ENCODE results near the gene CCDC6. TPM values are rescaled to one million over a fixed set of nuclear protein-coding genes. Genes with fewer than 3 reads are reported as not detected.

Gene CCDC6
- total RNA-seq, 4 donors from 2014 or later = 65.5 to 104 (median 76.2) TPM

GRCh38 chr10:59865101-59865500 lies 41.3 kb downstream of the CCDC6 start:
- intact Hi-C loops (cut with DNase I; ENCODE audit: low total_unique reads) = no loop called here
- WGBS, 2 donors = 42% methylated on average over 5 of the region's 5 CpGs
- DNase-seq (ENCODE audit: low spot score in 2 of 2) = peak in 1 of 2 donors; percentile 25
- no peak for TF ChIP-seq CTCF (IDR thresholded peaks at IDR 0.05)
- no peak for TF ChIP-seq POLR2A (IDR thresholded peaks at IDR 0.05)
- no peak overlapping the region for H3K4me3 ChIP-seq (ENCODE audit: low read depth, poor library complexity, severe bottlenecking)

DNA sequence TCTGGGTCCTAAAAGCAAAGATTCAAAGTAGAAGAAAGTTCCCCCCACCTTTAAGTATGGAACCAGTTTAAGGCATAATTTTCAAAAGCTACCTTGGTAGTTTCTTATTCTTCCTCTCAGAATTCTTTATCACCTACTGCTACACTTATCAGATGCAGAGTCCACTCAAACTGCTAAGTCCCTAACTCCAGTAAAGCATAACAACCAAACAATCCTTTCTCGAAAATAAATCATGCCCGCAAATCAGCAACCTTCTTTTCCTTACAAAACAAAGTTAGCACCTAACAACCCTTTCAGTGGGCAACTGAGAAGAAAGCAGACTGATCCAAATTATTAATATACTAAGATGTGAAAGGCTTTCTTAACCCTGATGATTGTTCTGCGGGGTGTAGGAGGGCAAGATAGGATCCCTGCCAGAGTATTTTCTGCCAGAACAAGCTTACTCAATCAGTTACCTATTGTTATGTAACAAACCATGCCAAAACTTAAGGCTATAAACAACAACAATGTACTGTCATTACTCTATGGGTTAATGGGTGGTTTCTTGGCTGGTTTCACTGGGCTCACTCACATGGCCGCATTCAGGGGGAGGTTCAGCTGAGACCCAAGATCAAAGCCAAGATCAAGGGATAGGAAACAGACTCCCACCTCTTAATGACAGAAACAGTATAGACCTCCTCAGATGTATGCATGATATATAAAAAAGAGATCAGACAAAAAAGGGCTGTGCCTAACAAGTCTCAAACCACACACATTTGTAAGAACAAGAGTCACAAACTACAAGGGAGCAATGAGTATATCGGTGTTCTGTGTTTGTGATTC lies 42.0 kb downstream of the CCDC6 start:
- no peak overlapping the region for H3K4me3 ChIP-seq (ENCODE audit: low read depth, poor library complexity, severe bottlenecking)
- DNase-seq (ENCODE audit: low spot score in 2 of 2) = no peak
- intact Hi-C loops (cut with DNase I; ENCODE audit: low total_unique reads) = no loop called here
- 38 to 48% methylated on average over 5 of the region's 5 CpGs for WGBS, 2 donors
- TF ChIP-seq CTCF (IDR thresholded peaks at IDR 0.05) (no peak), POLR2A (IDR thresholded peaks at IDR 0.05) (no peak)

- H3K4me3 ChIP-seq (ENCODE audit: low read depth, poor library complexity, severe bottlenecking) = no peak overlapping the region
- WGBS, 2 donors = 97% methylated on average over 6 of the region's 6 CpGs
- DNase-seq (ENCODE audit: low spot score in 2 of 2) = no peak
- intact Hi-C loops (cut with DNase I; ENCODE audit: low total_unique reads) = no loop called here
- no peak for TF ChIP-seq CTCF (IDR thresholded peaks at IDR 0.05)
- TF ChIP-seq POLR2A (IDR thresholded peaks at IDR 0.05) = no peak
Observed at GRCh38 chr10:59859570-59859969, 46.8 kb downstream of the CCDC6 start.

- TF ChIP-seq CTCF (IDR thresholded peaks at IDR 0.05) (no peak), POLR2A (IDR thresholded peaks at IDR 0.05) (no peak)
Observed at GRCh38 chr10:59857921-59858320, 48.4 kb downstream of the CCDC6 start.

GRCh38 chr10:59857049-59857448 lies 49.3 kb downstream of the CCDC6 start:
- H3K4me3 ChIP-seq (ENCODE audit: low read depth, poor library complexity, severe bottlenecking) = no peak overlapping the region
- intact Hi-C loops (cut with DNase I; ENCODE audit: low total_unique reads) = no loop called here
- TF ChIP-seq POLR2A (IDR thresholded peaks at IDR 0.05) (no peak), CTCF (IDR thresholded peaks at IDR 0.05) (no peak)
- 46 to 54% methylated on average over 3 of the region's 3 CpGs for WGBS, 2 donors
- no peak for DNase-seq (ENCODE audit: low spot score in 2 of 2)

More at GRCh38 chr10:59857921-59858320, 48.4 kb downstream of the CCDC6 start:
- no peak for DNase-seq (ENCODE audit: low spot score in 2 of 2)
- H3K4me3 ChIP-seq (ENCODE audit: low read depth, poor library complexity, severe bottlenecking) = no peak overlapping the region
- intact Hi-C loops (cut with DNase I; ENCODE audit: low total_unique reads) = no loop called here
- WGBS, 2 donors = 84 to 91% methylated on average over 3 of the region's 3 CpGs

All from lower leg skin (tissue), 4 donors.